K562 (cell line): Measurements from ENCODE around the gene PCCA. TPM values are rescaled to one million over a fixed set of nuclear protein-coding genes. Genes with fewer than 3 reads are reported as not detected.

Experiments used
- ATAC-seq: fragments of 200-7000 bp; cut with Tn5 transposase; 3 replicates; pipeline ENCODE4 v1.9.1; 2020; ENCODE audit warnings: moderate library complexity
- BruUV-seq: library from RNA; stranded (reverse); fragments of 400-500 nt; replicated peaks from 2 replicates; lab custom pipeline; 2021; lab: Mats Ljungman, UMichigan
- CTCF ChIA-PET: fragments of 300-600 bp; formaldehyde crosslinking; extraction: SDS; loops from one replicate; lab custom pipeline; 2021; ENCODE audit warnings: low intra/inter-chr PET ratio; lab: Yijun Ruan, JAX
- POLR2A ChIA-PET: fragments of 300-600, 350-650 bp; sonication (Branson Sonifier 250); formaldehyde crosslinking; extraction: SDS; loops from one replicate; lab custom pipeline; 2021; ENCODE audit warnings: antibody characterized with exemption, inconsistent platforms; lab: Yijun Ruan, JAX
- DNase-seq, 4 experiments: peaks; one replicate each; pipeline versions ENCODE4 v3.0.0 to v3.0.0-alpha.2; 2011 to 2018; ENCODE audit warnings: low spot score in 3 of 4, mixed read lengths in 3 of 4; ENCODE audit errors: extremely low read depth in 1 of 4
- FAIRE-seq: peaks from 2 replicates; lab custom pipeline; 2011; peaks lifted over from hg19 to GRCh38; lab: Jason Lieb, UNC
- H2AFZ ChIP-seq: 2 replicates; pipeline ENCODE4 v1.6.0; 2011; ENCODE audit warnings: low read depth, low read length, control low read depth, inconsistent platforms
- H3K27ac ChIP-seq: fragments of 200-600 bp; 3 replicates; pipeline ENCODE4 v1.8.0; 2011; ENCODE audit warnings: low read depth, mild to moderate bottlenecking, control low read depth, inconsistent platforms, low read length, moderate library complexity, mixed read lengths; ENCODE audit errors: extremely low read depth
- H3K27me3 ChIP-seq, 2 experiments: fragments of 300-600 bp in 1 of 2; 2 replicates in 1 of 2; 3 replicates in 1 of 2; pipeline versions ENCODE4 v1.6.0 to v1.8.0; 2011; ENCODE audit warnings: inconsistent platforms in 2 of 2, low read length in 2 of 2, mild to moderate bottlenecking in 1 of 2, mixed read lengths in 1 of 2, moderate library complexity in 1 of 2; ENCODE audit not compliant: control insufficient read depth in 2 of 2, insufficient read depth in 2 of 2
- H3K36me3 ChIP-seq: fragments of 300-600 bp; 3 replicates; pipeline ENCODE4 v1.8.0; 2011; ENCODE audit warnings: mild to moderate bottlenecking, low read length, inconsistent platforms; ENCODE audit not compliant: control insufficient read depth, insufficient read depth
- H3K4me1 ChIP-seq, 2 experiments: fragments of 200-600 bp in 1 of 2; replicated peaks in 1 of 2; 2 replicates in 1 of 2; 3 replicates in 1 of 2; pipeline versions ENCODE4 v1.5.1 to v1.8.0; 2011; ENCODE audit warnings: inconsistent platforms in 2 of 2, low read length in 2 of 2, mild to moderate bottlenecking in 1 of 2, mixed read lengths in 1 of 2, moderate library complexity in 1 of 2; ENCODE audit not compliant: control insufficient read depth in 2 of 2, insufficient read depth in 2 of 2
- H3K4me2 ChIP-seq: 2 replicates; pipeline ENCODE4 v1.6.1; 2011; ENCODE audit warnings: low read length, control low read depth, inconsistent platforms, mixed read lengths; ENCODE audit not compliant: insufficient read depth
- H3K4me3 ChIP-seq: fragments of 200-600 bp; sonication (generic), shearing (Covaris generic); 2 replicates; pipeline ENCODE4 v1.5.1; 2016; ENCODE audit warnings: control low read depth, inconsistent platforms
- H3K79me2 ChIP-seq: fragments of 200-600 bp; 3 replicates; pipeline ENCODE4 v1.8.0; 2011; ENCODE audit warnings: low read length, inconsistent platforms; ENCODE audit not compliant: control insufficient read depth, insufficient read depth
- H3K9ac ChIP-seq, 2 experiments: 2 replicates each; pipeline versions ENCODE4 v1.6.0 to v1.6.1; 2011; ENCODE audit warnings: low read depth in 2 of 2, low read length in 2 of 2, control low read depth in 1 of 2, inconsistent platforms in 1 of 2, mild to moderate bottlenecking in 1 of 2, mixed read lengths in 1 of 2; ENCODE audit not compliant: insufficient read depth in 1 of 2
- H3K9me1 ChIP-seq: one replicate; pipeline ENCODE4 v1.6.0; 2011; ENCODE audit warnings: inconsistent platforms, mild to moderate bottlenecking, low read length, moderate library complexity; ENCODE audit not compliant: control insufficient read depth, insufficient read depth
- H3K9me3 ChIP-seq: replicated peaks from 2 replicates; pipeline ENCODE4 v1.5.1; 2011; ENCODE audit warnings: low read depth, low read length, inconsistent platforms; ENCODE audit not compliant: control insufficient read depth, insufficient read depth
- H4K20me1 ChIP-seq: replicated peaks from 2 replicates; pipeline ENCODE4 v1.6.1; 2011; ENCODE audit warnings: low read length, inconsistent platforms, mixed read lengths; ENCODE audit not compliant: control insufficient read depth, insufficient read depth
- MEF2A ChIP-seq: IDR thresholded peaks from 2 replicates; pipeline ENCODE4 v1.6.1; 2011; ENCODE audit warnings: low read depth, mild to moderate bottlenecking, low read length, moderate library complexity; ENCODE audit not compliant: control insufficient read depth
- WGBS: fragments of 100-300 bp; shearing (Covaris generic); methylation state at CpG from one replicate; pipeline ENCODE4 v1.1.6; 2016; ENCODE audit warnings: low coverage, mixed read lengths; ENCODE audit not compliant: insufficient coverage; ENCODE audit errors: missing lambda C conversion rate; 5-methylcytosine and 5-hydroxymethylcytosine counted together
- in situ Hi-C: fragments of 300-500 bp; cut with MboI; formaldehyde crosslinking; loops from 4 replicates; pipeline ENCODE4 v1.15.0; 2018; ENCODE audit warnings: inconsistent platforms, mixed read lengths
- intact Hi-C: fragments of 100-400 bp; cut with micrococcal nuclease; formaldehyde crosslinking; loops from 2 replicates; pipeline ENCODE4 v1.14.2; 2022
- polyA plus RNA-seq, 8 experiments: library from polyadenylated mRNA; depleted of rRNA in 4 of 8; stranded (reverse) in 5 of 8; unstranded in 3 of 8; fragments of >200 nt; fragmentation: Nextera tagmentation in 2 of 8; fragmentation: Illumina TruSeq in 1 of 8; extraction: Ambion mirVana in 2 of 8; extraction: Trizol in 1 of 8; gene quantifications; 2 replicates each; pipeline versions ENCODE4 v1.2.1 to v1.2.3, GENCODE V29; 2011 to 2014; ENCODE audit warnings: inconsistent platforms in 1 of 8, missing spikeins in 1 of 8
- total RNA-seq, 7 experiments: library from RNA; depleted of rRNA in 6 of 7; stranded (reverse); fragments of >200 nt in 6 of 7; fragmentation: Illumina TruSeq in 2 of 7; extraction: Trizol in 2 of 7; gene quantifications; 2 replicates each; pipeline versions ENCODE4 v1.2.1 to v1.2.3, GENCODE V29; 2011 to 2021; ENCODE audit warnings: low replicate concordance in 1 of 7
- TF ChIP-seq, protein P1 (sequence below): sonication (generic); formaldehyde crosslinking; IDR thresholded peaks from 2 replicates; pipeline ENCODE4 v1.9.0; 2022; ENCODE audit warnings: mild to moderate bottlenecking, missing genetic modification reagents

PCCA gene
- total and polyA plus RNA-seq, 9 of the 15 experiments (the other 6 are each of a cell fraction or from before 2014, with no cell fraction given) = 5.2 to 14.1 (median 9.7) TPM

GRCh38 chr13:100096526-100096925, 7.6 kb downstream of the PCCA start (continued):
- TF ChIP-seq, protein P1, sequence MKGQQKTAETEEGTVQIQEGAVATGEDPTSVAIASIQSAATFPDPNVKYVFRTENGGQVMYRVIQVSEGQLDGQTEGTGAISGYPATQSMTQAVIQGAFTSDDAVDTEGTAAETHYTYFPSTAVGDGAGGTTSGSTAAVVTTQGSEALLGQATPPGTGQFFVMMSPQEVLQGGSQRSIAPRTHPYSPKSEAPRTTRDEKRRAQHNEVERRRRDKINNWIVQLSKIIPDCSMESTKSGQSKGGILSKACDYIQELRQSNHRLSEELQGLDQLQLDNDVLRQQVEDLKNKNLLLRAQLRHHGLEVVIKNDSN (CRISPR knock-in tag) = no peak

- H2AFZ ChIP-seq = no peak overlapping the region
- intact Hi-C loops = no loop called here
- FAIRE-seq = no peak
- H3K4me2 ChIP-seq = no peak overlapping the region
- no peaks in the 10 kb centered on the region for H4K20me1 ChIP-seq
- H3K9me3 ChIP-seq = no peaks in the 10 kb centered on the region
- no peaks in the 10 kb centered on the region for H3K9me1 ChIP-seq
- no peak for ATAC-seq
- no peak overlapping the region for H3K4me3 ChIP-seq
- no peak for DNase-seq
- H3K9ac ChIP-seq = no peak overlapping the region
- no peaks in the 10 kb centered on the region for H3K36me3 ChIP-seq
- in situ Hi-C loops = loop anchor here (5.0 kb wide), 1 partner anchor 64 kb away; no protein-coding TSS in a partner anchor
- CTCF ChIA-PET = no interaction called here
- peaks cover 6% of the 10 kb centered on the region; the same call in 1 of the 3 replicates for H3K79me2 ChIP-seq
- no TSS peak for BruUV-seq
- TF ChIP-seq MEF2A = no peak
- peaks cover 3 to 4% of the 10 kb centered on the region in 2 experiments; a peak in 2 of 5 replicates for H3K4me1 ChIP-seq
- H3K27ac ChIP-seq = no peak overlapping the region
- POLR2A ChIA-PET = interaction anchor here (2.1 kb wide), 1 partner anchor 8 kb away, joined by 10 read pairs; the partner anchor contains the start of gene PCCA
- H3K27me3 ChIP-seq = no peaks in the 10 kb centered on the region
- WGBS = 80% methylated on average over 1 of the region's 1 CpG
Measured at GRCh38 chr13:100097821-100098220, 8.9 kb downstream of the PCCA start.
